ENCODE results near the gene TUFT1.
"Not testable (repeated sequence)": the region's sequence is repeated elsewhere in the genome, so short reads cannot be mapped to it uniquely, and the experiment has no call there.

The TUFT1 gene

DNA sequence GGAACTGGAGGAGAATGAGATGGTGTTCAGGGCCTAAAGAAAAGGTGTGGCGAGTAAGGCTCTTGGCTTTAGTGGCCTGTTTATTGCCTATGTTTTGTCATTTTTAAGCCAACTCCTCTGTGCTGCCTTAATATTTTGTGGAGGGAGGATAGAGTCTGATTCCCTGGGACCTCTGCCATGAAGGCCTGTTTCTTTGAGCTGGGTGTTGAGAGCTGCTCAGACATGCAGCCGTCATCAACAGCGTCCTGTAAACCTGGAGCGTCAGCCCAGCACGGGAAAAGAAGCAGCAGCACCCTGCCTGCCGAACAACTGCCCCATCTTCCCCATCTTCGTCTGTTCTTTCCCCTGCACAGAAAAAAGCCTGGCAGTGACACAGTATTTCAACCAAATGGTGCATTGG, 44.7 kb downstream of the TUFT1 start:
- TF ChIP-seq, protein P1, sequence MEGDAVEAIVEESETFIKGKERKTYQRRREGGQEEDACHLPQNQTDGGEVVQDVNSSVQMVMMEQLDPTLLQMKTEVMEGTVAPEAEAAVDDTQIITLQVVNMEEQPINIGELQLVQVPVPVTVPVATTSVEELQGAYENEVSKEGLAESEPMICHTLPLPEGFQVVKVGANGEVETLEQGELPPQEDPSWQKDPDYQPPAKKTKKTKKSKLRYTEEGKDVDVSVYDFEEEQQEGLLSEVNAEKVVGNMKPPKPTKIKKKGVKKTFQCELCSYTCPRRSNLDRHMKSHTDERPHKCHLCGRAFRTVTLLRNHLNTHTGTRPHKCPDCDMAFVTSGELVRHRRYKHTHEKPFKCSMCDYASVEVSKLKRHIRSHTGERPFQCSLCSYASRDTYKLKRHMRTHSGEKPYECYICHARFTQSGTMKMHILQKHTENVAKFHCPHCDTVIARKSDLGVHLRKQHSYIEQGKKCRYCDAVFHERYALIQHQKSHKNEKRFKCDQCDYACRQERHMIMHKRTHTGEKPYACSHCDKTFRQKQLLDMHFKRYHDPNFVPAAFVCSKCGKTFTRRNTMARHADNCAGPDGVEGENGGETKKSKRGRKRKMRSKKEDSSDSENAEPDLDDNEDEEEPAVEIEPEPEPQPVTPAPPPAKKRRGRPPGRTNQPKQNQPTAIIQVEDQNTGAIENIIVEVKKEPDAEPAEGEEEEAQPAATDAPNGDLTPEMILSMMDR (IDR thresholded peaks at IDR 0.05; ENCODE audit: control extremely low read depth, extremely low read depth, low read depth, missing control alignments), result no peak
- POLR2A ChIA-PET, result no interaction called here
- DNase-seq (ENCODE audit: extremely low spot score), result no peak
- CTCF ChIA-PET, result no interaction called here

GRCh38 chr1:151585622-151586021, 45.5 kb downstream of the TUFT1 start:
- TF ChIP-seq, protein P1 (IDR thresholded peaks at IDR 0.05; ENCODE audit: control extremely low read depth, extremely low read depth, low read depth, missing control alignments), result no peak
- DNase-seq (ENCODE audit: extremely low spot score), result no peak
- POLR2A ChIA-PET, result no interaction called here
- CTCF ChIA-PET, result interaction anchor here (1.3 to 1.5 kb wide), 2 partner anchors 8 to 11 kb away, joined by 3 to 8 read pairs; no protein-coding TSS in a partner anchor

- no peak for DNase-seq (ENCODE audit: extremely low spot score)
- TF ChIP-seq, protein P1 (IDR thresholded peaks at IDR 0.05; ENCODE audit: control extremely low read depth, extremely low read depth, low read depth, missing control alignments), result no peak
- ChIA-PET CTCF (interaction anchor here (1.2 kb wide), 1 partner anchor 143 kb away, joined by 6 read pairs; no protein-coding TSS in a partner anchor), POLR2A (no interaction called here)
Observed at GRCh38 chr1:151590961-151591360, 50.9 kb downstream of the TUFT1 start.

- no peak for DNase-seq (ENCODE audit: extremely low spot score)
- POLR2A ChIA-PET, result no interaction called here
- TF ChIP-seq, protein P1 (IDR thresholded peaks at IDR 0.05; ENCODE audit: control extremely low read depth, extremely low read depth, low read depth, missing control alignments), result no peak
- CTCF ChIA-PET, result interaction anchor here (0.6 to 3.8 kb wide), 32 partner anchors 8 to 294 kb away, joined by 3 to 25 read pairs (median 5); partner anchors contain the start of genes CELF3, MRPL9 and SNX27
Observed at GRCh38 chr1:151593730-151594129, 53.6 kb downstream of the TUFT1 start.

DNA sequence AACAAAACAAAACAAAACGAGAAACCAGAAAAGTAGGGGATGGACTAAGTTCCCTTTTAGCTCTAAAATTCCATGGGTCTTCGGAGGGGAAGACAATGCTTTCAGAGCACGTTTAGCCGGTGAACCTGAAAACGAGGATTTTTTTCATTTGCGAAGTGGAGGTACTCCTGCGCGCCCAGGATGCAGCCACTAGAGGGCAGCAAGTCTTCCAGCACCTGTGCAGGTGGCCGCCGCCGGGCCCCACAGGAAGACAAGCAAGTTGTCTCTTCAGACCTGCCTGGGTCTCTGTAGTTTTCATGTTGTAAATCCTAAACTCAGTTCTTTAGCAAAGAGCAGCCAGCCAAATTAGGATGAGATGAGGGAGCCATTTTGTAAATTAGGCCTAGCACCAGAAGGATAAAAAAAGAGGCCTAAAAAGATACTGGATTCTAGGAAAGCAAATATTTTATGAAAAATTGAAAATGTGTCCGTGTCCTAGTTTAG, 54.1 kb downstream of the TUFT1 start:
- TF ChIP-seq, protein P1 (IDR thresholded peaks at IDR 0.05; ENCODE audit: control extremely low read depth, extremely low read depth, low read depth, missing control alignments), result peak; percentile 94
- ChIA-PET POLR2A (no interaction called here), CTCF (interaction anchor here (0.6 to 3.8 kb wide), 35 partner anchors 8 to 294 kb away, joined by 3 to 25 read pairs (median 5); partner anchors contain the start of genes CELF3, MRPL9 and SNX27)
- DNase-seq (ENCODE audit: extremely low spot score), result peak; percentile 86

DNA sequence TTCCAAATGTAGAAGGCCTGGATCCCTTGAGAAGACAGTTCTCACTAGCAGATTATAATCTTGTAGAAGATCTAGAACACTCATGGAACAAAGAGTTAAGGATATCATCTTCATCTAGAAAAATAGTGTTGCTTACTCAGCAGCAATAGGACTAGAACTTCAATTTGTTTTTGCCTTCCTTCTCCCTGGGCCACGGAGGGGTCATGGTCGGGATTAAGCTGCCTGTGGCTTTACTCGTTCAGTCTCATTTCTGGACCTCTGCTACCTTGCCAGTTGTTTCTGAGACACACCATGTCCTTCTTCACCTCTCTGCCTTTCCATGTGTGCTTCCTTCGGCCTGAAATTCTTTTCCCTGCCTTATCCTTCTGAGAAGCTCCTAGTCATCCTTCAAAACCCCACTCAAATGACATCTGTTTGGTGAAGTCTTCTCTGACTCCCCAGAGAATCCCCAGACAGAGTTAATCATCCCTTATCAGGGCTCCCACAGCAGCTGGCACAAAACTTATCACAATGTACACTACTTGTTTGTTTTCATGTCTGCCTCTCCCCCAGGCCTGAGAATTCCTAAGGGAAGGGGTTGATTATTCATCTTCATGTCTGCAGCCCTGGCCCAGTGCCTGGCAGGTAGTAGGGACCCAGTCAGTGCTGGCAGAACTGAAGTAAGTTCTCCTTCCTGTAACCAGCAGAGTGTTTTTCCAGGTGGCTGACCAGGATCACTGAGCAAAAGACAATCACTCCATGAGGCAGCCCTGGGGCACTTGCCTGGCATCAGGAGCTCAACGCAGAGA, 56.3 kb downstream of the TUFT1 start:
- ChIA-PET CTCF (interaction anchor here (0.9 to 1.5 kb wide), 3 partner anchors 8 to 24 kb away, joined by 3 to 4 read pairs (median 3); no protein-coding TSS in a partner anchor), POLR2A (no interaction called here)
- TF ChIP-seq, protein P1 (IDR thresholded peaks at IDR 0.05; ENCODE audit: control extremely low read depth, extremely low read depth, low read depth, missing control alignments), result no peak
- DNase-seq (ENCODE audit: extremely low spot score), result no peak

GRCh38 chr1:151602550-151602949, 62.4 kb downstream of the TUFT1 start:
- CTCF ChIA-PET, result interaction anchor here (1.2 kb wide), 1 partner anchor 8 kb away, joined by 5 read pairs; no protein-coding TSS in a partner anchor
- POLR2A ChIA-PET; DNase-seq (ENCODE audit: extremely low spot score): not testable (repeated sequence)

All from GM10248 (cell line).